ENCODE results near the gene TUT1.

The TUT1 gene

DNA sequence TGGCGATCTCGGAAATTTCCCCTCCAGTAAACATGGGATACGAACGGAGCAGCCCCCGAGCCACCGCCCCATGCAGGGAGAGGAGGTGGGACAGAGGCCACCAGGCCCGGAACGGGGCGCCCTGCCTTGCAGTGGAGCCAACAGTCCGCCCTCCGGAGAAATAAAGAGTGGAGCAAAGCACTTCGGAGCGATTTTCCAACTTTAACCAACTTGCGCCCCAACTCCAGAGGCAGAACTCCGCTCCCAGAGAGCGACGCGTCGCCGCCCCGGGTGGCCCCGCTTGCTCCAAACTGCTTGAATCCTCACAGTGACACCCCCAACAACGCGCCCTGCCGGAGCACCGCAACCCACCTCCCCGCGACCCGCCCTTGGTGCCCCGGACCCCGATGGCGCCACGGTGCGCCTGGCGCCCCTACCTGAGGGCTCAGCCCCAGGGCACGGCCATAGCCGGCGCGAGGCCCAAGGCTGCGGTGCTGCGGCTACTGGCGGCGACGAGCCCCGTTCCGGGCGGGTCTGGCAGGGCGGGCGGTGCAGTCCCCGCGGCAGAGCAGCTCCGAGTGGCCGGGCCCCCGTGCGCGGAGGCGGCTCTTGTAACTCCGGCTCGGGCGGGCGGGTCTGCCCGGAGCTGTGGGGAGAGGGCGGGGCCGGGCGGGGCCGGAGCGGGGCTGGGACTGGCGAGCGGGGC, 44.9 kb downstream of the TUT1 start, which contains the start of gene AHNAK:
Gene AHNAK, minus strand, starts transcription at position 563 of the 685 bp plus-strand sequence. CDS start 10,708 bp downstream, outside the sequence.
- peak within 1 kb of the TSS; percentile 16 for H3K4me3 ChIP-seq (ENCODE audit: low read length)
- no peak for DNase-seq (ENCODE audit: low read depth, low spot score)

DNA sequence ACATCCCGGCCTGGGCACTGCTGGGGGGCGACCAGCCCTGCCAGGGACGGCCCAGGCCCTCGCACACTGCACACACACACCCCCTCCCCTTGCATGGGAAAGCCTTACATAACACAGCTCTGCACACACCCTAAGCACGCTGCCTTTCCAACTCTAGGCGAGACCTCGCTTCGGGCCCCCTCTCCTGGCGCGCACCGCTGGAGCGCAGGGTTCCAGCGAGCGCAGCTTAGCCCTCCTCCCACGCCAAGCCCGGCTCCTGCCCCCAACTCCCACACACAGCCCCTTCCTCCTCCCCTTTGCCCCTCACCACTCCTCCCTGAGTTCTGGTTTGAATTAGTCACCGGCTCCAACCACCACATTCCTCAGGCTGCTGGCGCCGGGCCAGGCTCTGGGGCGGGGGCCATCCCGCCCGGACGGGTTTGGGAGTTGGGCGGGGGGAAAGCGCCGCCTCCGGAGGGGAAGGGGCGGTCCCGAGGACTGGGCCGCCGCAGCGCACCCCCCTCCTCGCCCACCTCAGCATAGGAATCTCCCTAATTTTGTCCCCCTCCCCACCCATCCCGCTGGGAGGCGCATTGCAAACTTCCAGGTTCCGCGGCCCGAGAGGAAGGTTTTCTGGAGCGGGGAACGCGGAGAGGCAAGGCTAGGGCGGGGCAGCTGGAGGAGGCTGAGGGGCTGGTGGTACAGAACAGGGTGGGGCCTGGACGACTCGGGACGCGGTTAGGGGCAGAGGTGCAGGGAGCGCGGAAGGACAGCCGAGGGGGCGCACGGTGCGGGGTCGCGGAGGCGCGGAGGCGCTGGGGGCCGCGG, 45.7 kb downstream of the TUT1 start:
- no peak for DNase-seq (ENCODE audit: low read depth, low spot score)
- peak overlapping the region; percentile 13 for H3K4me3 ChIP-seq (ENCODE audit: low read length)

DNA sequence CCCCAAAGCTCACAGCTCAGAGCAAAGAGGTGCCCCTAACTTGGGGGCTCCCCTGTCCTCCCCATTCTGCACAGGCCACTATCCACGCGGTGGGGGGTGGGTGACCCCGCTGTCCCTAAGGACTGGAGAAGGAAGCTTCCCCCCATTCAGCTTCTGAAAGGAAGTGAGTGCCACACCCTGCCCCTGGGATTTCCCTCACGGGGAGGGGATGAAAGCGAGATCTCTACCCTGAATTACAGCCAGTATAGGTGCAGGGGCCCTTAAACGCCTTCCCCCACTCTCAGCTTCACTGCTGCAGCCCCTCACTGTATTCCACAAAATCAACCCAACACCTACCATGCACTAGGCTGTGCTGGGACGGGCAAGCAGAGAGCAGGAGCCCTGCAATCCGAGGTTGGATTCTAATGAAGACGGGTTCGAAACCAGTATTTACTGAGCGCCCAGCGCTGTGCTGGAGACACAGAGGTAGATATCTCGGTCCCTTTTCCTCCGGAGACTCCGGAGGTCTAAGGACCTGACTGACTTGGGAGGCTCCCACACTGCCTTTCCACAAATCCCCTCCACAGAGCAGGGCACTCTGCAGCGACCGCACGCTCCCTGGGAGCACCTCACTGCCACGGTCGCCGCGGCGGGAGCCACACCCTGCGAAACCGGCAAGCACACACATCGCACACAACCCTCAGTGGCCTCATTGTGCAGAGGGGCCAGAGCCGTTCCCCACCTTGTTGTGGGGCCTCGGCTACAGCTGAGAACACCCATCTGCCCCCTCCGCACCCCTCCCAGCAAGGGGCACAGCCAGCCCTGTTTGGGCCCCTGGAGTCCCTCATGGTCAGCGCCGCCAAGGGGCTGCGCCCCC, 46.5 kb downstream of the TUT1 start:
- no peak for DNase-seq (ENCODE audit: low read depth, low spot score)
- no peak overlapping the region for H3K4me3 ChIP-seq (ENCODE audit: low read length)

DNA sequence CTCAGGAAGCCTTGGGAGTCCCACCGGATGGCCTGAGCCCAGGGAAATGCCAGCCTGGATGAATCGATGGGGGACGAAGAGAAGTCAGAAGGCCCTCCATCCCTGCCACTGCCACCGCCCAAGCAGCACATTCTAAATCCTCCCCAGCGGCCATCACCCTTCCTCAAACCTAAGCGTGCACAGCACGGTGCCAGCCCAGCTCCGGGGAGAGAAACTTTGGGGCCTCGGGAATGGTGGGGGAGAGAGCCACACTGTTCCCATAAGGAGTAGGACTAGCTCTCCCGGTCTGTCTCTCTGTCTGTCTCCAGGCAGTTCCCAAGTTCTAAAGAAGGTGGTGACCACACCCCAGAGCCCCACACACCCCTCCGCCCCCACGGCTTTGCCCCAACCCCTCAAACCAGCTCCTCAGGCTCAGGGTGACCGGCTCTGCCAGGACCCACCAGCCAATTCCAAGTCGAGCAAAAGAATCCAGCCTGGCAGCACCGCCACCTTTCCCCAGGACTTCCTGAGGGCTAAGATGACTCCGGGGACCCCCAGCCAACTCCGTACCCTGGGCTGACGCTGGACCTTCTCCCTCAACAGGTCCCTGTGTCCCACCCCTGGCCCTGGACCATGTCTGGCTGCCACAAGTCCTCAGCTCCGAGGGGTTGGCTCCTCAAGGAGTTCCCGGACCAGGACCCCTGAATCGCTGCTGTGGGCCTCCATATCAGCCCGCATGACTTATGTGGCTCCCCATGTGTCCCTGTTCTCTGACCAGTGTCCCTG, 47.5 kb downstream of the TUT1 start:
- H3K4me3 ChIP-seq (ENCODE audit: low read length), result no peak overlapping the region
- DNase-seq (ENCODE audit: low read depth, low spot score), result no peak

DNA sequence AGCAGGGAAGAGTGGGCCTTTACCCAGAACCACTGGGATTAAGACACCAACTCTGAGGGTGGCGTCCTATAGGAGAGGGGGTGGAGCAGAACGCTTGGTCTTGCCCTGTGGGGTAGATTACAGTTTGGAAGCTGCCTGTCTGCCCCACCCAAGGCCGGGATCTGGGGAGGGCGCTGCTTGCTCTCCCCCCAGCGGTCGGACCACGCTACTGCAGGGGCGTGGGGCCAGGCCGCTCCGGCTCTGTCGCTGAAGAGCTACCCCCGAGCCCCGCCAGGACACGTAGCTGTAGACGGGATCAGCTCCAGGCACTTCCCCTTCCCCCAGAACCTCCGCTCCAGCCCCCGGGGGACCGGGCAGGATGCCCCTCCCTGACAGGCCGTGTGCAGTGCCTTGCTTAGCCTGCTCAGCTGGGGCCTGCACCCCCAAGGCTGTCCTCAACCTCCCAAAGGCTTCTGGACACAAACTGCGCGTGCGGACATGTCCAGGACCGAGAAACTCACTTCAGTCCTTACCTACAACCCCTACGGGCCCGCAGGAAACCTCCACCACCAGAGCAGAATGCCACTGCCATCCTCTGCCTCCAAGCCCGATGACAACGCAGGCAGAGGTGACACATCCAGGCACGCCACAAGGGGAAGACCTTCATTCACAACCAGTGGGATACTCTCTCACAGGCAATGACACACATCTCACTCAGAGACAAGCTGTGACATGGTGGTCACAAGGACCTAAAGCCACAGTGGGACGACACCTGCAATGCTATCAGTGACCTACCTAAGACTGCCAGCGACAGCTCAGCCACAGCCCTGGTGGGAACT, 48.4 kb downstream of the TUT1 start:
- H3K4me3 ChIP-seq (ENCODE audit: low read length), result no peak overlapping the region
- peak; percentile 39 for DNase-seq (ENCODE audit: low read depth, low spot score)

DNA sequence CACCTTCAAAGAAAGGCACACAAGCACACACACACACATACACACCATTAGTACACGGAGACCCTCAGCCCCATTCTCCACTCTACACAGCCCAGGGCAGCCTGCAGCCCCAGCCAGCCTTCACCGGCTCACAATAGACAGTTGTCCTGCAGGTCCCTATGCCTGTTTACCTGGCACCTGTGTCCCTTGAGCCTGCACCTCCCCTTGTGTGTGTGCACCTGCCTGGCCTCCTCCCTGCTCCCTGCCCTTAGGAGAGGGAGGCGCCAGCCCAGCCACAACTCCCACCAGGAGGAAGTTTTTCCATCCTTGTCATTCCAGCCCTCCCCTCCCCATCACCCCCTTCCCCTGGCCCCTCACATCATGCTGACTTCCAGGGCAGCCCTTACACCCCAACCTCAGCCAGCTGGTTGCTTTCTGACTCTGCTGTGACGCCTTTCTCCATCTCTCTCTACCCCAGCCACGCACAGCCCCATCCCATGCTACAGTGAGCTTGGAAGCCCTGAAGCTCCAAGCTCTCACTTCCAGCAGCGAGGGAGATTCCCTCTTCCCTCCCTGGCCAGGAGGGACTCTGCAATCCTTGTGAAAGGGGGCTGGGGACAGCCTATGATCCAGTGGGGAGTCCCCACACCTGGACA, 49.1 kb downstream of the TUT1 start:
- H3K4me3 ChIP-seq (ENCODE audit: low read length), result no peak overlapping the region
- no peak for DNase-seq (ENCODE audit: low read depth, low spot score)

DNA sequence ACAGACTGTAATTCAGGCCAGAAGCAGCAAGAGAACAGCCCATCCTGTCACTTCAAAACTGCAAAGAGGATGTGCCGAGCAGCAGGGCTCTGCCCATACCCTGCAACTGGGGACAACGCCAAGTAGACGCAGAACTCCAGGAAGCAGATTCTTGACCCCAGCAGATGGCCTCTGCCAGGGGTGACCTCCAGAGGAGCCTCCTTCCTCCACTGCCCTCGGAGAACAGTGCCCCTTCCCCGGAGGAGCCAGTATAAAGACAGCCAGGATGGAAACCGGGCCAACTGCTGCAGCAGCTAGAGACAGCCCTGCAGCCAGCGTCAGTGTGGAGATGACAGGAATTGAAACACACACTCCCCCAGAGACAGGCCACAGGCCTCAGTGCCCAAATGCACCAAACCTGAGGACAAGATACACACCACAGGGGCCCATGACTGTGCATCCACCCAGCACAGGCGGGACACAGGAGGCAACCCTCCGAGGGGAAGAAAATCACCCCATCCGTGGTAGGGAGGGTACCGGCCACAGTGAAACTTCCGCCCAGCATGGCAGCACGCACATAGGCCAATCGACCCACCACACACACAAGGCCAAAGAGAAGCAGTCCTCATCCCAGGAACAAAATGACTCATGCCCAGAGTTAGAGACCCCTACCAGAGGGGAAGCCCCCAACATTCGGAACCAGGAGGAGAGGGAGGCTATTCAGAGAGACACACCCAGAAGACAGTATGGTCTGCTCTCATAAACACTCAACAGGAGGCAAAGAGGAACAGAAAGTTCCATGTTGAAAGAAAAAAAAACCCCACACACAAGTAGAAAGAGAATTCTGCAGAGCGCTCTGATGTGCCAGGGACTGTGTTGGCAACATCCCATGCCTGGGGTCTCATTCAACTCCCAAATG, 50.3 kb downstream of the TUT1 start:
- no peak overlapping the region for H3K4me3 ChIP-seq (ENCODE audit: low read length)
- no peak for DNase-seq (ENCODE audit: low read depth, low spot score)

DNA sequence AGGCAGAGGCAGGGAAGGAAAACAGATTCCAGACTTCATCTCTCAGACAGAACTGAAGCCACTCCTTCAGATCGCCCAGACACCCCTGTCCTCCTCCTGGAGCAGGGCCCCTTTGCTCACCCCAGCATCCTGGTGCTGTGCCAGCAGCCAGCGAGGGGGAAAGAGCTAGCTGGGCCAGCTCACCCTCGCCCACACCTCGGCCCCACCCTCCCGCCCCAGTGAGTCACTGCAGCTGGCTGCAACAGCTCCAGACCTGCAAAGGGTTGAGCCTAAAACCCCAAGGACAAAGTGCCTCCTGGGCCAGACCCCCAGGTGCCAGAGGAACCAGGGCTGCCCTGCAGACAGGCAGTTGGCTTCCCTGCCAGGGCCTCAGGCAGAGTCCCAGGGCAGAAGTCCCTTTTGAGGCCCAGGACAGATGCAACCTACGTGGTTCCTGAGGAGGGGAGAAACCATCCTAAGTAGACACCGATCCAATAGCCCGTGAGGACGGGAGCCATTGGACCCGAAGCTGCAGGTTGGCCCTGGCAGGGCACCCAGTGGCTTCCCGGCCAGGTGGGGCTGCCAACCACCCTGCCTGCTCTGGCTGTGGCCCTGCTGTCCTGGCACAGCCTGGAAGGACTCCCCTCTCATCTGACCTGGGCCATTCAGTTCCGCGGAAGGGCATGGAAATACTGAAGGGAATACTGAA, 51.9 kb downstream of the TUT1 start:
- no peak overlapping the region for H3K4me3 ChIP-seq (ENCODE audit: low read length)
- DNase-seq (ENCODE audit: low read depth, low spot score), result no peak

DNA sequence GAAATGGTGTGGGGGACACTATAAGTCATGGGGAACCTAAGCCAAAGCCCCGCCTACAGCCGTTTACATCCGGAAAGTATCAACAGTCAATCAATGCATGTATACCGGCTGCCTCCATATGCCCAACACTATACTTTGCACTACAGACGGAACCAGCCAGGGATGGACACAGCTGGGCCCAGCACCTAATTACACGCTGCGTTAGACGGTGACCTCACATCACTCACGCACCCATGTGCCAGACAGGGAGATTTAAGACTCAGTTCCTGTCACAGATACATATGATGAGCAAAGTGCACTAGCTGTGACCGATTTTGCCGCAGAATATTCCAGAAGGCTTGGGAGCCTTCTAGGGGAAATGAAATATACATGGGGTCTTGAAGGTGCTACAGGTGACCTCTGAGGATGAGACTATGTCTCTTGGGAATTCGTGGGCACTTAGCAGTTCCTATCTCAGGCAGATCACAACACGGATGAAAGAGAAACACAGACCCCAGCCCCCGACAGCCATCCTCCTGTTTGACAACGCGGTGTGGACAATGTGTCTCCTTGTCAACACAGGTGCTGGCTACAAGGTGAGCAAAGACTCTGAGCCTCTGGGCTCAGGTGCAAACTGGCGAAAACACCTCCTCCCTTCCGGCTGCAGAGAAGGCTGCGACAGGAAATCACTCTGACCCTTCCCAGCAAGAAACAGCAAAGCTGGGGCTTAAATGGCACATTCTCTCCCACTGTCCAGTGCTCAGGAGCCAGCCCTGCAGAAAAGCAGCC, 52.7 kb downstream of the TUT1 start:
- H3K4me3 ChIP-seq (ENCODE audit: low read length), result no peak overlapping the region
- DNase-seq (ENCODE audit: low read depth, low spot score), result no peak

DNA sequence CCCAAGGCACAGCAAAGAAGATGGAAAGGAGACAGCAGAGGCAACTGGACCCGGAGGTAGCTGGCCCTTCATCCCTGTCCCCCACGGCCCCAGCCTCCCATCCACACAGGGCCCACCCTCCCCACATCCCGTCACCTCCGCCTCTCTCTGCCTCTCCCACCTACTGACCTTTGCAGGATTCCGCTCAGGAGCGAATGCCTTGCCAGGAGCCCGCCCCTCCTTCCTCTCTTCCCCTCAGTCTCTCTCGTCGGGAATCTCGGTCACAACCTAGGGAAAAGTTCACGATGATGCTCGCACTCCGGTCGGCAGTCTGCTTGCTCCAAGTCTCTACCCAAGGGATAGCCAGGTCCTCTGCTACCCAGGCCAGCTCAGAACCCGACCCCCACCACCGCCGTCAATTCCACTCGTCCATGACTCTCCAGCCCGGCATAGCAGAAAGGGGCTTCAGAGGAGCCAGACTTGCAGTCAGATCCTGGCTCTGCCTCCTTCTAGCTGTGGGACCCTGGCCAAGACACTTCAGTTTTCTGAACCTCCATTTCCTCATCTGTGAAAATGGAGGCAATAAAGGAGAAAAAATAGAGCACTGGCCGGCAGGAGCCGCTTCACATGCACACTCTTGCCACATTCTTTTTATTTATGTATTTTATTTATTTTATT, 54.9 kb downstream of the TUT1 start:
- DNase-seq (ENCODE audit: low read depth, low spot score), result no peak
- no peak overlapping the region for H3K4me3 ChIP-seq (ENCODE audit: low read length)

DNA sequence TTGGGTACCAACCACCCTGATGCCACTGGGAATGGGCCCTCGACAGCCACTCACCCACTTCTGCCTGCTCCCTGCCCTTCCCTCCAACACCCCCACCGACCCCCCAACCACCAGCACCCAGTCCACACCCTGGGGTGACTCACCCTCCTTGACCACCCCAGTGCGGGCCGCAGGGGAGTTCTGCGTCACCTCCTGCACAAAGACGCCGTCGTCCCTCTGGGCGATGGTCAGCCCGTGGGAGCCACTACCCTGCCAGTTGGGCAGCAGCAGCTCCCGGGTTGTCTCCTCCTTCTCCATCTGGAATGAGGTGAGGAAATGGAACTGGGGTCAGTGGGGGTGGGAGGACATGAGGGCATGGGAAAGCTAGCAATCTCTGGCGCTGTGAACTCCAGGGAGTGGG, 55.5 kb downstream of the TUT1 start:
- H3K4me3 ChIP-seq (ENCODE audit: low read length), result no peak overlapping the region
- DNase-seq (ENCODE audit: low read depth, low spot score), result no peak

DNA sequence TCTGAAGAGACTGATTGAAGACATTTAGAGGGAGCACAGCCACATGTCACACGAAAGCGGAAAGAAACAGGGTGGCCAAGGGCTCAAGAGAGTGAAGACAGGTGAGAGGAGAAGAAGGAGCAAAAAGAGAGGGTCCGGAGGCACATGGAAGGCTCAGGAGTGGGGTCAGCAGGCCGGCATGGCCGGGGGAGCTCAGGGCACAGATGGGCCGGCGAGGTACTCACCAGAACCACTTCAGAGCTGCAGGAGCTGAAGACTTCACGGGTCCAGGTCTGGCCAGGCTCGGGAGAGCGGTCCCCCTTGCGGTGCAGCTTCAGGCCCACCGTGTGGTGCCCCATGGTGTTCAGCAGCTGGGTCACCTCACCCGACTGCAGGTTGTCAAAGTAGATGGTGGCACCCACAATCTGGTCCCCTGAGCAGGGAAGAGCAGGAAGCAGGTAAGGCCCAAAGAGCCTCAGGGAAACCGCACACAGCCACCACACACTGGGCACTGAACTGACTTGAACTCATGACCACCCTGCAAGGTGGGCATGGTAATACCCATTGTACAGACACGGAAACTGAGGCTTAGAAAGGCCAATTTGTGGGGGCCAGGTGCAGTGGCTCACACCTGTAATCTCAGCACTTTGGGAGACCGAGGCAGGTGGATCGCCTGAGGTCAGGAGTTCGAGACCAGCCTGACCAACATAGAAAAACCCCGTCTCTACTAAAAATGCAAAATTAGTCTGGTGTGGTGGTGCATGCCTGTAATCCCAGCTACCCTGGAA, 56.4 kb downstream of the TUT1 start:
- DNase-seq (ENCODE audit: low read depth, low spot score), result no peak
- H3K4me3 ChIP-seq (ENCODE audit: low read length), result no peak overlapping the region

DNA sequence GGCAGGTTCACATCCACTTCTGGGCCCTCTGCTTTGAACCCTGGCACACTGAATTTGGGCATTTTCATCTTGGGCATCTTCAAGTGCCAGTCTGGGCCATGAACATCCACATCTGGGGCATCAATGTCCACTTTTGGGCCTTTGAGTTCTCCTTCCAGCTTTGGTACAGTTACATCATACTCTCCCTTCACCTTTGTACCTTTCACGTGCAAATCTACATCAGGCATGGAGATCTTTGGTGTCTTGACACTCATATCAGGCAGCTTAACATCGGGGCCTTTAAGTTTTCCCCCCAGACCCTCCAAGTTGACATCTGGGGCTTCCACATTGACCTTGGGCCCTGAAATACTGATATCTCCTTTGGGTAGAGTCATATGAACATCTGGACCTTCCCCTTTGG, 59.2 kb downstream of the TUT1 start:
- no peak overlapping the region for H3K4me3 ChIP-seq (ENCODE audit: low read length)
- DNase-seq (ENCODE audit: low read depth, low spot score), result no peak

All from Jurkat, Clone E6-1 (cell line).